K562 (cell line): ENCODE data around the gene CDC45. TPM values are rescaled to one million over a fixed set of nuclear protein-coding genes. Genes with fewer than 3 reads are reported as not detected.

ENCODE experiments used
- CCAR2 ChIP-seq: fragments of 200-400 bp; formaldehyde crosslinking; IDR thresholded peaks from 2 replicates; pipeline ENCODE4 v1.6.1; 2017; ENCODE audit warnings: mild to moderate bottlenecking, low read depth, low read length
- EZH2 ChIP-seq: IDR thresholded peaks from 2 replicates; pipeline ENCODE4 v1.6.1; 2012; ENCODE audit warnings: low read depth, mild to moderate bottlenecking, inconsistent platforms, low read length, borderline replicate concordance
- FOXA3 ChIP-seq, 2 experiments: fragments of 450-650 bp in 1 of 2; sonication (generic) in 1 of 2; formaldehyde crosslinking; IDR thresholded peaks in 1 of 2; conservative IDR thresholded peaks in 1 of 2; 2 replicates each; pipeline versions ENCODE4 v1.4.0 to v1.8.0; 2020 to 2022; ENCODE audit warnings: mild to moderate bottlenecking in 2 of 2, missing genetic modification reagents in 1 of 2
- FOXK2 ChIP-seq, 2 experiments: fragments of 450-650 bp; IDR thresholded peaks in 1 of 2; conservative IDR thresholded peaks in 1 of 2; 2 replicates each; pipeline ENCODE4 v1.6.1; 2016; ENCODE audit warnings: low read depth in 2 of 2, mild to moderate bottlenecking in 1 of 2
- KDM1A ChIP-seq, 2 experiments: fragments of 450-650 bp; IDR thresholded peaks; 2 replicates each; pipeline ENCODE4 v1.6.1; 2016; ENCODE audit warnings: mild to moderate bottlenecking in 2 of 2
- MAFG ChIP-seq: fragments of 450-650 bp; conservative IDR thresholded peaks from 2 replicates; pipeline ENCODE4 v1.6.1; 2016; ENCODE audit warnings: missing genetic modification characterization, missing compliant biosample characterization
- MYNN ChIP-seq, 2 experiments: sonication (generic); formaldehyde crosslinking in 1 of 2; IDR thresholded peaks; 2 replicates each; pipeline versions ENCODE4 v1.5.0 to v1.6.1; 2016 to 2020; ENCODE audit warnings: antibody characterized with exemption in 1 of 2, missing genetic modification reagents in 1 of 2
- POLR2A ChIP-seq: fragments of 450-650 bp; conservative IDR thresholded peaks from 2 replicates; pipeline ENCODE4 v1.6.1; 2016
- TBP ChIP-seq: optimal IDR thresholded peaks from 2 replicates; pipeline ENCODE3; 2011; ENCODE audit warnings: low read depth, low read length, improper control_type of control experiment
- TEAD1 ChIP-seq, 2 experiments: fragments of 450-650 bp in 1 of 2; sonication (generic) in 1 of 2; formaldehyde crosslinking; IDR thresholded peaks; 2 replicates each; pipeline versions ENCODE4 v1.4.0 to v1.8.0; 2020 to 2022; ENCODE audit warnings: mild to moderate bottlenecking in 2 of 2, missing genetic modification reagents in 1 of 2
- XRCC5 ChIP-seq: fragments of 200-400 bp; formaldehyde crosslinking; IDR thresholded peaks from 2 replicates; pipeline ENCODE4 v1.6.1; 2017; ENCODE audit warnings: low read depth, mild to moderate bottlenecking, low read length
- ZFP30 ChIP-seq: fragments of 250-450 bp; sonication (Bioruptor Pico); IDR thresholded peaks from 2 replicates; pipeline ENCODE4 v1.8.0; 2022; ENCODE audit warnings: moderate library complexity, mild to moderate bottlenecking, inconsistent platforms, borderline replicate concordance
- ZKSCAN1 ChIP-seq: fragments of 150-350 bp; IDR thresholded peaks from 2 replicates; pipeline ENCODE4 v1.6.1; 2016; ENCODE audit warnings: low read depth, low read length
- ZNF174 ChIP-seq: fragments of 250-450 bp; sonication (Bioruptor Pico); IDR thresholded peaks from 2 replicates; pipeline ENCODE4 v1.4.0; 2020; ENCODE audit warnings: mild to moderate bottlenecking
- ZNF253 ChIP-seq: fragments of 250-450 bp; sonication (Bioruptor Pico); conservative IDR thresholded peaks from 2 replicates; pipeline ENCODE4 v1.6.1; 2021; ENCODE audit warnings: mild to moderate bottlenecking
- ZNF354B ChIP-seq: fragments of 250-450 bp; sonication (Bioruptor Pico); IDR thresholded peaks from 2 replicates; pipeline ENCODE4 v1.4.0; 2020
- ZNF766 ChIP-seq: fragments of 200-800 bp; sonication (Bioruptor generic); conservative IDR thresholded peaks from 2 replicates; pipeline ENCODE4 v1.6.1; 2016; ENCODE audit warnings: missing genetic modification characterization, missing compliant biosample characterization
- polyA plus RNA-seq, 8 experiments: library from polyadenylated mRNA; depleted of rRNA in 4 of 8; stranded (reverse) in 5 of 8; unstranded in 3 of 8; fragments of >200 nt; fragmentation: Nextera tagmentation in 2 of 8; fragmentation: Illumina TruSeq in 1 of 8; extraction: Ambion mirVana in 2 of 8; extraction: Trizol in 1 of 8; gene quantifications; 2 replicates each; pipeline versions ENCODE4 v1.2.1 to v1.2.3, GENCODE V29; 2011 to 2014; ENCODE audit warnings: inconsistent platforms in 1 of 8, missing spikeins in 1 of 8
- total RNA-seq, 7 experiments: library from RNA; depleted of rRNA in 6 of 7; stranded (reverse); fragments of >200 nt in 6 of 7; fragmentation: Illumina TruSeq in 2 of 7; extraction: Trizol in 2 of 7; gene quantifications; 2 replicates each; pipeline versions ENCODE4 v1.2.1 to v1.2.3, GENCODE V29; 2011 to 2021; ENCODE audit warnings: low replicate concordance in 1 of 7
- TF ChIP-seq, protein P1 (sequence below): fragments of 450-650 bp; IDR thresholded peaks from 2 replicates; pipeline ENCODE4 v1.6.1; 2017; ENCODE audit warnings: antibody characterized with exemption, mild to moderate bottlenecking
- TF ChIP-seq, protein P2 (sequence below): sonication (generic); formaldehyde crosslinking; IDR thresholded peaks from 2 replicates; pipeline ENCODE4 v1.8.1; 2023; ENCODE audit warnings: mild to moderate bottlenecking, missing genetic modification reagents
- TF ChIP-seq, protein P3 (sequence below): sonication (generic); formaldehyde crosslinking; IDR thresholded peaks from 2 replicates; pipeline ENCODE4 v1.8.0; 2022; ENCODE audit warnings: mild to moderate bottlenecking, missing genetic modification reagents, borderline replicate concordance

The CDC45 gene
- total and polyA plus RNA-seq, 9 of the 15 experiments (the other 6 are each of a cell fraction or from before 2014, with no cell fraction given): 251 to 580 (median 410) TPM

DNA sequence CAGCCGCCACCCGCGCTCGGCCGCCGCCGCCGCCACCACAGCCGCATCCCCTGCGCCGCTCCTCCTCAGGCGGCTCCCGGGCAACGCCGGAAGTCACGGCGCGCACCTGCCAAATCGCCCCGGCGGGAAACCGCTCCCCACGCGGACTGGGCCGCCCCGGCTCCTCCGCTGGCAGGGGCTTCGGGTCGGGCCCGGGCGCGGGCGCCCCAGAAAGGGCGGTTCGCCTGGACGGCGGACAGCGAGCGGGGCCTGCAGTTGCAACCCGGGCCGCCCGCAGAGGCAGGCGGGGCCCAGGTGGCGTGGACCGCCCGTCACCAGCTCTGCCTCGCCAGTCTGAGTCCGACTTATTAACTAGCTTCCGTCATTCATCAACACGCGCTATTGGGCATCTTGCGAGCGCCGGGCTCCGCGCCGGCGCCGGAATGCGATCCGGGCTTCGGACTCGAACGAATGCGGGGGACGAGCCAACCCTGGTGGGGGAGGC is 48.0 kb upstream of the CDC45 start, which contains the start of gene HIRA (continued):
- TF ChIP-seq ZNF766 (CRISPR knock-in tag) (no peak), ZKSCAN1 (peak; percentile 76), FOXA3 (CRISPR knock-in tag; conservative IDR thresholded peaks at IDR 0.05 in 1 of 2, IDR thresholded peaks at IDR 0.05 in 1 of 2) (no peak), TBP (no peak), ZNF354B (no peak), XRCC5 (no peak), ZNF253 (no peak), MAFG (tag) (no peak), EZH2 (no peak), POLR2A (no peak), KDM1A (IDR thresholded peaks at IDR 0.05) (no peak), ZNF174 (CRISPR knock-in tag) (no peak), ZFP30 (CRISPR knock-in tag) (no peak), TEAD1 (CRISPR knock-in tag; IDR thresholded peaks at IDR 0.05) (peak in 1 of 2 experiments; percentile 75; a peak in 2 of 4 replicates), MYNN (IDR thresholded peaks at IDR 0.05) (no peak), MYNN (CRISPR knock-in tag; IDR thresholded peaks at IDR 0.05) (no peak), FOXK2 (conservative IDR thresholded peaks at IDR 0.05 in 1 of 2, IDR thresholded peaks at IDR 0.05 in 1 of 2; ENCODE audit: low read depth in 2 of 2) (no peak), CCAR2 (no peak)
- TF ChIP-seq, protein P1, sequence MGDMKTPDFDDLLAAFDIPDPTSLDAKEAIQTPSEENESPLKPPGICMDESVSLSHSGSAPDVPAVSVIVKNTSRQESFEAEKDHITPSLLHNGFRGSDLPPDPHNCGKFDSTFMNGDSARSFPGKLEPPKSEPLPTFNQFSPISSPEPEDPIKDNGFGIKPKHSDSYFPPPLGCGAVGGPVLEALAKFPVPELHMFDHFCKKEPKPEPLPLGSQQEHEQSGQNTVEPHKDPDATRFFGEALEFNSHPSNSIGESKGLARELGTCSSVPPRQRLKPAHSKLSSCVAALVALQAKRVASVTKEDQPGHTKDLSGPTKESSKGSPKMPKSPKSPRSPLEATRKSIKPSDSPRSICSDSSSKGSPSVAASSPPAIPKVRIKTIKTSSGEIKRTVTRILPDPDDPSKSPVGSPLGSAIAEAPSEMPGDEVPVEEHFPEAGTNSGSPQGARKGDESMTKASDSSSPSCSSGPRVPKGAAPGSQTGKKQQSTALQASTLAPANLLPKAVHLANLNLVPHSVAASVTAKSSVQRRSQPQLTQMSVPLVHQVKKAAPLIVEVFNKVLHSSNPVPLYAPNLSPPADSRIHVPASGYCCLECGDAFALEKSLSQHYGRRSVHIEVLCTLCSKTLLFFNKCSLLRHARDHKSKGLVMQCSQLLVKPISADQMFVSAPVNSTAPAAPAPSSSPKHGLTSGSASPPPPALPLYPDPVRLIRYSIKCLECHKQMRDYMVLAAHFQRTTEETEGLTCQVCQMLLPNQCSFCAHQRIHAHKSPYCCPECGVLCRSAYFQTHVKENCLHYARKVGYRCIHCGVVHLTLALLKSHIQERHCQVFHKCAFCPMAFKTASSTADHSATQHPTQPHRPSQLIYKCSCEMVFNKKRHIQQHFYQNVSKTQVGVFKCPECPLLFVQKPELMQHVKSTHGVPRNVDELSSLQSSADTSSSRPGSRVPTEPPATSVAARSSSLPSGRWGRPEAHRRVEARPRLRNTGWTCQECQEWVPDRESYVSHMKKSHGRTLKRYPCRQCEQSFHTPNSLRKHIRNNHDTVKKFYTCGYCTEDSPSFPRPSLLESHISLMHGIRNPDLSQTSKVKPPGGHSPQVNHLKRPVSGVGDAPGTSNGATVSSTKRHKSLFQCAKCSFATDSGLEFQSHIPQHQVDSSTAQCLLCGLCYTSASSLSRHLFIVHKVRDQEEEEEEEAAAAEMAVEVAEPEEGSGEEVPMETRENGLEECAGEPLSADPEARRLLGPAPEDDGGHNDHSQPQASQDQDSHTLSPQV: no peak
- TF ChIP-seq, protein P2, sequence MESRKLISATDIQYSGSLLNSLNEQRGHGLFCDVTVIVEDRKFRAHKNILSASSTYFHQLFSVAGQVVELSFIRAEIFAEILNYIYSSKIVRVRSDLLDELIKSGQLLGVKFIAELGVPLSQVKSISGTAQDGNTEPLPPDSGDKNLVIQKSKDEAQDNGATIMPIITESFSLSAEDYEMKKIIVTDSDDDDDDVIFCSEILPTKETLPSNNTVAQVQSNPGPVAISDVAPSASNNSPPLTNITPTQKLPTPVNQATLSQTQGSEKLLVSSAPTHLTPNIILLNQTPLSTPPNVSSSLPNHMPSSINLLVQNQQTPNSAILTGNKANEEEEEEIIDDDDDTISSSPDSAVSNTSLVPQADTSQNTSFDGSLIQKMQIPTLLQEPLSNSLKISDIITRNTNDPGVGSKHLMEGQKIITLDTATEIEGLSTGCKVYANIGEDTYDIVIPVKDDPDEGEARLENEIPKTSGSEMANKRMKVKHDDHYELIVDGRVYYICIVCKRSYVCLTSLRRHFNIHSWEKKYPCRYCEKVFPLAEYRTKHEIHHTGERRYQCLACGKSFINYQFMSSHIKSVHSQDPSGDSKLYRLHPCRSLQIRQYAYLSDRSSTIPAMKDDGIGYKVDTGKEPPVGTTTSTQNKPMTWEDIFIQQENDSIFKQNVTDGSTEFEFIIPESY (CRISPR knock-in tag): no peak
- TF ChIP-seq, protein P3, sequence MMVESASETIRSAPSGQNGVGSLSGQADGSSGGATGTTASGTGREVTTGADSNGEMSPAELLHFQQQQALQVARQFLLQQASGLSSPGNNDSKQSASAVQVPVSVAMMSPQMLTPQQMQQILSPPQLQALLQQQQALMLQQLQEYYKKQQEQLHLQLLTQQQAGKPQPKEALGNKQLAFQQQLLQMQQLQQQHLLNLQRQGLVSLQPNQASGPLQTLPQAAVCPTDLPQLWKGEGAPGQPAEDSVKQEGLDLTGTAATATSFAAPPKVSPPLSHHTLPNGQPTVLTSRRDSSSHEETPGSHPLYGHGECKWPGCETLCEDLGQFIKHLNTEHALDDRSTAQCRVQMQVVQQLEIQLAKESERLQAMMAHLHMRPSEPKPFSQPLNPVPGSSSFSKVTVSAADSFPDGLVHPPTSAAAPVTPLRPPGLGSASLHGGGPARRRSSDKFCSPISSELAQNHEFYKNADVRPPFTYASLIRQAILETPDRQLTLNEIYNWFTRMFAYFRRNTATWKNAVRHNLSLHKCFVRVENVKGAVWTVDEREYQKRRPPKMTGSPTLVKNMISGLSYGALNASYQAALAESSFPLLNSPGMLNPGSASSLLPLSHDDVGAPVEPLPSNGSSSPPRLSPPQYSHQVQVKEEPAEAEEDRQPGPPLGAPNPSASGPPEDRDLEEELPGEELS (CRISPR knock-in tag): no peak
